HL-60/S4 treated with retinoic acid at 250 ng/mL for 4 days and 3 days (cell line): ENCODE results near the gene IQGAP1.
"Not testable (repeated sequence)": the region's sequence is repeated elsewhere in the genome, so short reads cannot be mapped to it uniquely, and the experiment has no call there.

Source experiments
- in situ Hi-C: fragments of 300-500 bp; cut with MboI; formaldehyde crosslinking; loops from 2 replicates; pipeline ENCODE4 v1.7.0; 2022; ENCODE audit warnings: low sequenced_read_pairs

The IQGAP1 gene

DNA sequence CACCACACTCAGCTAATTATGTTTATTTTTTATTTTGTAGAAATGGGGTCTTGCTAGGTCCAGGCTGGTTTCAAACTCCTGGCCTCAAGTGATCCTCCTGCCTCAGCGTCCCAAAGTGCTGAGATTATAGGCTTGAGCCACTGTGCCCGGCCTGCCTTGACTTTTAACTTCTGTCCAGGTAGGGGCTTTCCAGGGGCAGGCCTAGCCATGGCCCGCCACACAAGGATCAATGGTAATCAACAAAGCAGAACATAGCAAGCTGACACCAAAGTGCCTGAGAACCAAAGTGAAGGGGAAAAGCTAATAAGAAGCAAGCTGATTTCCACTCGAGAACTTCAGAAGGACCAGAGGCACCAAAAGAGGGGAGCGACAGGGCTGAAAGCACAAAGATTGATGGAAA is 132.3 kb downstream of the IQGAP1 start:
- in situ Hi-C loops = no loop called here

- in situ Hi-C loops = no loop called here
Observed at GRCh38 chr15:90523373-90523772, 135.3 kb downstream of the IQGAP1 start.

GRCh38 chr15:90524018-90524803 is 136.2 kb downstream of the IQGAP1 start:
- in situ Hi-C loops = not testable (repeated sequence)

DNA sequence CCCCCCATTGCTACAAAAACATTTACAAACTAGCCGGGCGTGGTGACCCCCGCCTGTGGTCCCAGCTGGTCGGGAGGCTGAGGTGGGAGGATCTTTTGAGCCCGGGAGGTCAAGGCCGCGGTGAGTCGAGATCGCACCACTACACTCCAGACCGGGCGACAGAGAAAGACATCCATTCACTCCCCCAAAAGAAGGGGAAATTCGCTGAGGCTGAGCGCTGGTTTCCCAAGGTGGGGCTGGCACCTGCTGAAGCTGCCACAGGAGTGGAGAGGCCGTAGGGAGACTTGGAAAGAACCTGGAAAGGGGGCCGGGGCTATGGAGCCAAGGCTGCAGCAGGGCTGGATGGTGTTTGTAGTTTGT is 140.9 kb downstream of the IQGAP1 start:
- in situ Hi-C loops = no loop called here

DNA sequence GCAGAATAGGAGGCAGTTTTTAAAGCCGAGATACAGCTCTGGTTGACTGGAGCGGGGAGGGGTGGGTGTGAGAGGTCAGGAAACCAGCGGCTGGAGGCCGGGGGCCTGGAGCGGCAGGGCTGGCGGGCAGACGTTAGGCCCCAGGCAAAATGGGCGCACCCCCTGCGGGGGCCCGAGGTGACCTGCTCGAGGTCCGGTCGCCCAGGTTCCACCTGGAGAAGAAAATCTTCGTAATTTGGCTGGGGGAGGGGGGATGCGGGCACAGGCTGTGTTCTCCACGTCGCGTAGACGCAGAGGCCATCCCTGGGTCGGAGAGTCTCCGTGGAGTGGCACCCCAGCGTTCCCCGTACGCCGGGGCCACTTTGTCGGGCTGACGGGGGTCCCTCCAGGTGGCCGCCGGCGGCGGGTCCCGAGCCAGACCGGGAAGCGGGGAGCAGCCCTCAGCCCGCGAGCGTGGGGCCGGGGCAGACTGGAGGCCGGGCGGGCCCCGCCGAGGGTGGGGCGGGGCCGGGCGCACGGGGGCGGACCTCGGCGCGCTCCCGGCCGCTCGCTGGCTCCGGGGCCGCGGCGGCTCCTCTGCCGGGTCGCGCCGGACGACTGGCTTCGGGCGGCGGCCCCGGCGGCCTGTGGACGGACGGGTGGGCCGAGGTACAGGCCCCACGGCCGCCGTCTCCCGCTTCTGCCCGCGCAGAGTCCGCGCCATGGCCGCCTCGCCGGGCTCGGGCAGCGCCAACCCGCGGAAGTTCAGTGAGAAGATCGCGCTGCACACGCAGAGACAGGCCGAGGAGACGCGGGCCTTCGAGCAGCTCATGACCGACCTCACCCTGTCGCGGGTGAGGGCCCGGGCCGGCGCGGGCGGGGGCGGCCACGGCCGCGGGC is 141.6 kb downstream of the IQGAP1 start, which contains the start of gene CRTC3:
TSS of gene CRTC3 (plus strand) at position 553 of the 879 bp plus-strand sequence. CDS start at position 702, 149 bp downstream.
- in situ Hi-C loops = no loop called here

DNA sequence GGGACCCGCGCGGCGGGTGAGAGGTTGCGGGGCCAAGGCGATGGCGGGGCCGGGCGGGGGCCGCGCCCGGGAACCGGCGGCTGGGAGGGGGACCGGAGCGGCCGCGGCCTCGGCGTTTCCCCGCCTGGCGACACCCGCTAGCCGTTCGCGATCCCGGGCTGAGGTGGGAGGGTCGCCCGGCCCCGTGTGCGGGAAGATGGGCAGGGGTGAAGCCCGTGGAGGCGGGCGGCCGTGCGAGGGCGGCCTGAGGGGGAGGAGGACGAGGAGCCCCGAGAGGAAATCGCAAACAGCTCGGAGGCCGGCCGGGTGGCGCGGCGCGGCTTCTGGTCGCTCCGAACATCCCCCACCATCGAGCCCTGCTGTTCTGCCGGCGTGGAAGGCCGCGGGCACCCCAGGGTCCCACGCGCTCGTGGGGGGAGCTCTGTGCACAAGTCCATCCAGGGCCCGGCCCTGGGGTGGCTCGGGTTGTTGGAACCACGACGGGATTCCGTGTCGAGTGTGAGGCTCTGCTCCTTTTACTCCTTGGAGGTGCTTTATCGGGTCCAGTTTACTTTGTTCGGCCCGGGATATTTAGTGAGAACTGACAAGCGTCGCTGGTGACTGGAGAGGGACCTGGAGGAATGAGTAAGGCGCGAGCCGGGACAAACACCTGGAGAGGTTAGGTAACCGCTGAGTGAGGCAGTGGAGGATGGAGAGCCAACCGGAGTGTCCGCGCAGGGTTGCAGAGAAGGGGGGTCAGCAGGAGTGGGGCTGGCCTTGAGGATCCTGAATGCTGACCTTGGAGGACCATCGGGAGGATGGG is 142.4 kb downstream of the IQGAP1 start:
- in situ Hi-C loops = no loop called here

- in situ Hi-C loops = no loop called here
Observed at GRCh38 chr15:90531147-90531546, 143.1 kb downstream of the IQGAP1 start.

DNA sequence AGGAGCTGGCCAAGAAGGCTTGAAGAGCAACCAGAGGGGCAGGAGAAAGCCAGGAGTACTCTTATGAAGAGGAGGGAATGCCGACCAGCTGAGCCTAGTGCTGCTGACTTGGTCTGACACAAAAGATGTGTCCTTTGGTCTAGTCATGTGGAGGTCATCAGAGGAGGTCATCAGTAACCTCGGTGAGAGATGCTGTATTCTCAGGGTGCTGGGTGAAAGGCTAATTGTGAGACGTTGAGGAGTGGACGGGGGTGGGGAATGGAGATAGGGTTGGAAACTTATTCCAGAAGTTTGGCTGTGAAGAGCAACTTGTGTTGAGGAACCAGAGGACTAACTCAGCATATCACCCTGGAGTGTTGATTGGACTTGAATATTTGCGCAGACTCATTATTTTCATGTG is 147.2 kb downstream of the IQGAP1 start:
- in situ Hi-C loops = no loop called here

- in situ Hi-C loops = no loop called here
Observed at GRCh38 chr15:90539789-90540188, 151.7 kb downstream of the IQGAP1 start.

DNA sequence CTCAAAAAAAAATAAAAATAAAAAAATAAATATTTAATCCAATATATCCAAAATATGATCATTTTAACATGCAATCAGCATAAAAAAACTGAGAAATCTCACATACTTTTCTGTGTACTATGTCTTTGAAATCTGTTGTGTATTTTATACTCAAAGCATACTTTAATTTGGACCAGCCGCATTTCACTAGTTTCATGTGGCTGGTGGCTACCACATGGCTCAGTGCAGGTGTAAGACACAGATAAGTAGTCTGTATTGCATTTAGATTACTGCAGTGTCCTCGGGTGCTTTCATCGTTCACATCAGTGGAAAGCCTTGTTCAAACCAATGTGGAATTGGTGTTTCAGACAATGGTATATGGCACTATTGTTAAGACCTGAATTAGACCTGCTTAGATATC is 152.7 kb downstream of the IQGAP1 start:
- in situ Hi-C loops = no loop called here

GRCh38 chr15:90545095-90545494 is 157.1 kb downstream of the IQGAP1 start:
- in situ Hi-C loops = no loop called here

DNA sequence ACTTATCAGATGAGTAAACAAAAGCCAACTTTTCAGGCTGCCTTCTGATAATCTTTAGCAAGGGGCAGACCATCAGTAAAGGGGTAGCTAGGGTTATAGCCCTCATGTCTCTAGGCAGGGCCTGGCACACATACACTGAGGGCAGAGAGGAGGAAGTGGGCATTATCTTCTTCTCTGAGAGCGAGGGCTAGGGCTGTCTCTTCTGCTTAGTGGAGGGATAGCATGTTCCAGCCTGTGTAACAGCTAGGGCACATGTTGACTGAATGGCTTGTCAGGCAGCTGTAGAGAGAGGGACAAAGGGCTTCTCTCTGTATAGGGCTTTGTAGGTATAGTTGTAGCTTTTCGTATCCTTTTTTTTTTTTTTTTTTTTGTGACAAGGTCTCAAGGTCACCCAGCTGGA is 159.5 kb downstream of the IQGAP1 start:
- in situ Hi-C loops = no loop called here

GRCh38 chr15:90550919-90551318 is 162.9 kb downstream of the IQGAP1 start:
- in situ Hi-C loops = no loop called here
